NB4 (cell line): Measurements from ENCODE around the gene CDK9.

Experiments
- DNase-seq: peaks from one replicate; pipeline ENCODE4 v3.0.0; 2010; ENCODE audit warnings: low read depth
- H3K4me3 ChIP-seq: one replicate; pipeline ENCODE4 v1.5.1; 2011; ENCODE audit warnings: mild to moderate bottlenecking, low read depth, low read length, moderate library complexity
- CTCF ChIP-seq: IDR thresholded peaks from one replicate; pipeline ENCODE4 v1.5.1; 2012; ENCODE audit warnings: low read depth, low read length
- MAX ChIP-seq: IDR thresholded peaks from 2 replicates; pipeline ENCODE4 v1.6.1; 2011; ENCODE audit warnings: low read depth, low read length
- MYC ChIP-seq: IDR thresholded peaks from 2 replicates; pipeline ENCODE4 v1.6.1; 2011; ENCODE audit warnings: low read depth, low read length
- POLR2A ChIP-seq: IDR thresholded peaks from 2 replicates; pipeline ENCODE4 v1.6.1; 2011; ENCODE audit warnings: mild to moderate bottlenecking; ENCODE audit not compliant: insufficient read length; ENCODE audit errors: extremely low read depth

Gene CDK9

GRCh38 chr9:127789179-127789578, 3.3 kb downstream of the CDK9 start:
- no peak for DNase-seq
- H3K4me3 ChIP-seq, result no peak overlapping the region
- TF ChIP-seq MAX (no peak), POLR2A (no peak), CTCF (no peak), MYC (no peak)

- H3K4me3 ChIP-seq, result no peak overlapping the region
- TF ChIP-seq MAX (no peak), MYC (no peak), POLR2A (no peak), CTCF (no peak)
- no peak for DNase-seq
These were observed 4.4 kb downstream of the CDK9 start for GRCh38 chr9:127790094-127790855.

GRCh38 chr9:127791085-127791484, 5.3 kb downstream of the CDK9 start:
- H3K4me3 ChIP-seq, result no peak overlapping the region
- no peak for TF ChIP-seq POLR2A
- no peak for DNase-seq

- TF ChIP-seq MAX (no peak), MYC (no peak), POLR2A (no peak), CTCF (no peak)
- no peak for DNase-seq
- H3K4me3 ChIP-seq, result no peak overlapping the region
These were observed 6.7 kb downstream of the CDK9 start for GRCh38 chr9:127792417-127793031.

GRCh38 chr9:127793093-127793708, 7.4 kb downstream of the CDK9 start:
- no peak for DNase-seq
- TF ChIP-seq MYC, result no peak
- TF ChIP-seq POLR2A, result no peak
- no peak for TF ChIP-seq MAX
- TF ChIP-seq CTCF, result no peak

GRCh38 chr9:127794001-127794791, 8.4 kb downstream of the CDK9 start:
- TF ChIP-seq MAX, result no peak
- no peak for TF ChIP-seq MYC
- peak; percentile 7 for TF ChIP-seq POLR2A
- DNase-seq, result no peak
- no peak overlapping the region for H3K4me3 ChIP-seq

More at GRCh38 chr9:127793093-127793708, 7.4 kb downstream of the CDK9 start:
- H3K4me3 ChIP-seq, result no peak overlapping the region
